Mesothelial cell of epicardium (in vitro differentiated cells): ENCODE data around the gene EIF5A. TPM values are rescaled to one million over a fixed set of nuclear protein-coding genes. Genes with fewer than 3 reads are reported as not detected.
"Not testable (repeated sequence)": the region's sequence is repeated elsewhere in the genome, so short reads cannot be mapped to it uniquely, and the experiment has no call there.

Experiments
- DNase-seq, 2 experiments: peaks; one replicate each; pipeline ENCODE4 v3.0.0; 2021; ENCODE audit warnings: low spot score in 2 of 2; ENCODE audit not compliant: unreplicated experiment in 2 of 2
- H3K27ac Mint-ChIP-seq: 2 replicates; pipeline ENCODE4 v1.8.0; 2021; ENCODE audit warnings: mixed read lengths
- H3K27me3 Mint-ChIP-seq: 2 replicates; pipeline ENCODE4 v1.8.0; 2021; ENCODE audit warnings: low read depth, mixed read lengths
- H3K36me3 Mint-ChIP-seq: 2 replicates; pipeline ENCODE4 v1.8.0; 2021; ENCODE audit warnings: mixed read lengths
- H3K4me1 Mint-ChIP-seq: 2 replicates; pipeline ENCODE4 v1.8.0; 2021; ENCODE audit warnings: mixed read lengths
- H3K4me3 Mint-ChIP-seq: 2 replicates; pipeline ENCODE4 v1.8.0; 2021; ENCODE audit warnings: mild to moderate bottlenecking, moderate library complexity, mixed read lengths
- H3K9me3 Mint-ChIP-seq: 2 replicates; pipeline ENCODE4 v1.8.0; 2021; ENCODE audit warnings: mixed read lengths
- total RNA-seq: library from RNA; stranded (reverse); gene quantifications from 3 replicates; pipeline ENCODE4 v1.2.1, GENCODE V29; 2021
- TF ChIP-seq, protein P1 (sequence below): fragments of 200-600 bp; sonication (generic); IDR thresholded peaks from one replicate; pipeline ENCODE4 v1.5.0; 2021; ENCODE audit warnings: antibody characterized with exemption; ENCODE audit not compliant: unreplicated experiment

The EIF5A gene
- total RNA-seq, 1 donor from 2014 or later: 265 TPM

DNA sequence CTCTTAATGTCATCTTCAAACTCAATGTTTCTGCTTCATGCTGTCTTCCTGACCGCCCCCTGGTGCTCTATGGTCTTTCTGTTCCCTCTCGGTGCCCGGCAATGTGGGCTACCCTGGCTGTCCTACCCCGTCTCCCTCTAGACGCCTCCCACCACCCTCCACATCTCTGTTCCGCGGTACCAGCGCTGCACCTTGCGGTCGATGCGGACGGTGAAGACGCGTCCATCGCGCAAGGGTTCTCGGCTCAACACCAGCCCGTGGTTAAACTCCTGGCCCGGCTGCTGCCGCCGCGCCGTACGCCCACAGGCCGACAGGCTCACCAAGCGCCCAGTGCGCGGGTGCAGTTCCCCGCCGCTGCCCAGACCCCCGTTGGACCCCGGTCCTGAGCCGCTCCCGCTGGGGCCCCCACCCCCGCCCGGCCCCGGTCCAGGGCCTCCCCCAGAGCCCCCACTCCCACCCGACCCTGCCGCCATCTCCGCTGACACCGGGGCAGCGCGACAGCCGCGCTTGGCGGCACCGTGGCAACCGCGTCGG is 21.5 kb downstream of the EIF5A start, which contains the start of gene NEURL4:
Gene NEURL4, minus strand, starts transcription at position 496 of the 534 bp plus-strand sequence. Its CDS starts 23 bp downstream, at position 473.
- TF ChIP-seq, protein P1, sequence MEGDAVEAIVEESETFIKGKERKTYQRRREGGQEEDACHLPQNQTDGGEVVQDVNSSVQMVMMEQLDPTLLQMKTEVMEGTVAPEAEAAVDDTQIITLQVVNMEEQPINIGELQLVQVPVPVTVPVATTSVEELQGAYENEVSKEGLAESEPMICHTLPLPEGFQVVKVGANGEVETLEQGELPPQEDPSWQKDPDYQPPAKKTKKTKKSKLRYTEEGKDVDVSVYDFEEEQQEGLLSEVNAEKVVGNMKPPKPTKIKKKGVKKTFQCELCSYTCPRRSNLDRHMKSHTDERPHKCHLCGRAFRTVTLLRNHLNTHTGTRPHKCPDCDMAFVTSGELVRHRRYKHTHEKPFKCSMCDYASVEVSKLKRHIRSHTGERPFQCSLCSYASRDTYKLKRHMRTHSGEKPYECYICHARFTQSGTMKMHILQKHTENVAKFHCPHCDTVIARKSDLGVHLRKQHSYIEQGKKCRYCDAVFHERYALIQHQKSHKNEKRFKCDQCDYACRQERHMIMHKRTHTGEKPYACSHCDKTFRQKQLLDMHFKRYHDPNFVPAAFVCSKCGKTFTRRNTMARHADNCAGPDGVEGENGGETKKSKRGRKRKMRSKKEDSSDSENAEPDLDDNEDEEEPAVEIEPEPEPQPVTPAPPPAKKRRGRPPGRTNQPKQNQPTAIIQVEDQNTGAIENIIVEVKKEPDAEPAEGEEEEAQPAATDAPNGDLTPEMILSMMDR: no peak
- H3K36me3 Mint-ChIP-seq: peaks cover 6% of the 10 kb centered on the region
- peak within 1 kb of the TSS; percentile 89 for H3K4me3 Mint-ChIP-seq
- H3K9me3 Mint-ChIP-seq: no peaks in the 10 kb centered on the region
- peaks cover 31% of the 10 kb centered on the region for H3K4me1 Mint-ChIP-seq
- H3K27ac Mint-ChIP-seq: peak within 1 kb of the TSS; percentile 97
- H3K27me3 Mint-ChIP-seq: no peaks in the 10 kb centered on the region
- DNase-seq: no peak

DNA sequence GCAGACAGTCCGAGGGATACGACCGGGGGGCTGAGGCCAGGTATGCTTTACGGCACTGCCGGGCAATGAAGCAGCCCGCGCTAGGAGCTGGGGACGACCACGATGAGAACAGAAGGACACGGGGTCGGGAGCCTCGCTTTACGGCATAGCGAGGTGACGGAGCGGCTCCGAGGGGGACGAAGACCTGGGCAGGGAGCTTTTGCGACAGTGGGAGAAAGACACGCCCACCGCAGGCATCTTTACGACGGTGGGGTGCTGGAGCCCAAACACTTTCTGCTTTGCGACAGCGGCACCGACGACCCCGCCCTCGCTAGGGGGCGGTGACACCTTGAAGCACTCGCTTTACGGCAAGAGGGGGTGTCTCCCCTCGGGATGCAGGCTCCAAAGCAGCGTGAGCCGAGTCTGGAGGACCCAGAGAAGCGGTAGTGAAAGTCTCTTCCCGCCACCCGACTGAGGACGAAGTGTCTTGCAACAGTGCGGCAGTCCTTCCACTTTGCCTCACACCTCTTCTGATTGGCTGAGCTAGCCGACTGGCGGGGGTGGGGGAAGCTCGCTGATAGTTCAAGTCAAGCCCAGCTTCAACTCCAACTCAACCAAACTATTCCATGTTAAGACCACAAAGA is 22.1 kb downstream of the EIF5A start:
- Mint-ChIP-seq H3K9me3 (no peaks in the 10 kb centered on the region), H3K4me3 (peak overlapping the region; percentile 89), H3K4me1 (peaks cover 31% of the 10 kb centered on the region), H3K36me3 (peaks cover 2% of the 10 kb centered on the region), H3K27ac (peak overlapping the region; percentile 97), H3K27me3 (no peaks in the 10 kb centered on the region)
- TF ChIP-seq, protein P1: peak; percentile 27
- DNase-seq: peak; percentile 94 to 96

DNA sequence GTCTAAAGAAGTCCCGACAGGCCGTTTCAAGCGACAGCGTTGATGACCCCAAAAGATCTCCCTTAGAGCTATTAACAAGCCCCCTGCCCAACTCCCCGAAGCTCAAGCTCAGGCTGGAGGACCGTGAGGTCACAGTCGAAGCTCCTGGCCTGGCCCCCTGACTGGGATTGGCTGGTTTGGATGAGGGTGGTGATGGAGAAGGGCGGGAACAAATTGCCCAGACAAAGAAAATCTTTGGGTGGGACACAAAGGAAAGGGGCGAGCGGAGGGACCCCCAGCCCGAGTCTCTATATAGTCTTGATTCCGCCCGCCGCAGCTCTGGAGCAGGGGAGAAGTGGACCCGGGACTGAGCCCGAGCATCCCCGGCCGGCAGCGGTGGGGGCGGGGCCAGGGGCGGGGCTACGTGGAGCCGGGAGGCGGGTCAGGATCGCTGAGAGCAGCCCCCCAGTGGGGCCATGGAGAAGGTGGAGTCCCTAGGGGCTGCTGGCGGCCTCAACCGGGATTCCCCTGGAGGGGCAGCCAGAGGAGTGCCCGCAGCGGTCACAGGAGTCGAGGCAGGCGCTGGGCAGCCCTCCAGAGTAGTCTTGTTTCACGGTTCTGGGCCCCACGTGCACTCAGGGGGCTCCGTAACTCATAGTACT is 22.7 kb downstream of the EIF5A start:
- H3K4me3 Mint-ChIP-seq: peak overlapping the region; percentile 89
- H3K36me3 Mint-ChIP-seq: peaks cover 2% of the 10 kb centered on the region
- H3K4me1 Mint-ChIP-seq: peaks cover 31% of the 10 kb centered on the region
- no peaks in the 10 kb centered on the region for H3K27me3 Mint-ChIP-seq
- TF ChIP-seq, protein P1: no peak
- H3K27ac Mint-ChIP-seq: peak overlapping the region; percentile 97
- DNase-seq: peak; percentile 67 to 79
- no peaks in the 10 kb centered on the region for H3K9me3 Mint-ChIP-seq

DNA sequence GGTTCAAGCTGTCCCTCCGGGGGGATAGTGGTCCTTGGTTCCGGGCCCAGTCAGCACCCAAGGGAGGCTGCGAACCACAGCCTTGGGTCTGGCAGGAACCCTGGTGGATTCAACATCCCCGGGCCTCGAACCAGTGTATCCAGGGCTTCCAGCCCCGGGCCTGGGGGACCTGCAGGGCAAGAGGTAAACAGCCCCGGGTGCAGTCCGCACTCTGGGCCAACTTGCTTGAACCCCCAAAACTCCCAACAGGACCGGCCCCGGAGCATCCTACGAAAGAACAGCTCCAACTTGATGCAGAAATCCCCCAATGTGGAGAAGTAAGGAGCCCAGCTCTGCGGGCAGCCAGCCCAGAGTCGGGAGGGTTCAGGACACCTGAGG is 23.2 kb downstream of the EIF5A start:
- no peaks in the 10 kb centered on the region for H3K9me3 Mint-ChIP-seq
- TF ChIP-seq, protein P1: no peak
- peak overlapping the region; percentile 89 for H3K4me3 Mint-ChIP-seq
- no peaks in the 10 kb centered on the region for H3K36me3 Mint-ChIP-seq
- H3K27ac Mint-ChIP-seq: peak overlapping the region; percentile 97
- DNase-seq: no peak
- peaks cover 31% of the 10 kb centered on the region for H3K4me1 Mint-ChIP-seq
- H3K27me3 Mint-ChIP-seq: no peaks in the 10 kb centered on the region

DNA sequence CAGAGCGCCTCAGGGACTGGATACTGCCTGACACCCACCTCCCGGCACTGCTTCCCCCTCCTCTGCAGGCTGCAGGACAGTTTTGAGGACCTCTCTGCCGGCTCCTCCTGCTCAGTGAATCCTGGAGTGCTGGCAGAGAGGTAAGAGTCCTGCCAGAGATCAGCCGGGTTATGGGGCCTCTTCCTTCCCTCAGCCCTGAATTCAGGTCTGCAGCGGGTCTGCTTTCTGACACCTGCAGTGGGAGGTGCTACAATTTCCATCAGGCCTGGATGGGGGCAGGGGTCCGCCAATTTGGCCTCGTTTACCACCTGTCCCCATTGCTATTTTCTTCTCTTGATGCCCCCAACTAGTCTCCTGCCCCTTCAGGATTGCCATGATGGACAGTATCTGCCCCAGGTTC is 24.7 kb downstream of the EIF5A start:
- peak overlapping the region; percentile 83 for H3K27ac Mint-ChIP-seq
- H3K4me1 Mint-ChIP-seq: peaks cover 31% of the 10 kb centered on the region
- H3K4me3 Mint-ChIP-seq: peak overlapping the region; percentile 46
- H3K36me3 Mint-ChIP-seq: no peaks in the 10 kb centered on the region
- DNase-seq: no peak
- TF ChIP-seq, protein P1: no peak
- no peaks in the 10 kb centered on the region for H3K27me3 Mint-ChIP-seq
- H3K9me3 Mint-ChIP-seq: no peaks in the 10 kb centered on the region

DNA sequence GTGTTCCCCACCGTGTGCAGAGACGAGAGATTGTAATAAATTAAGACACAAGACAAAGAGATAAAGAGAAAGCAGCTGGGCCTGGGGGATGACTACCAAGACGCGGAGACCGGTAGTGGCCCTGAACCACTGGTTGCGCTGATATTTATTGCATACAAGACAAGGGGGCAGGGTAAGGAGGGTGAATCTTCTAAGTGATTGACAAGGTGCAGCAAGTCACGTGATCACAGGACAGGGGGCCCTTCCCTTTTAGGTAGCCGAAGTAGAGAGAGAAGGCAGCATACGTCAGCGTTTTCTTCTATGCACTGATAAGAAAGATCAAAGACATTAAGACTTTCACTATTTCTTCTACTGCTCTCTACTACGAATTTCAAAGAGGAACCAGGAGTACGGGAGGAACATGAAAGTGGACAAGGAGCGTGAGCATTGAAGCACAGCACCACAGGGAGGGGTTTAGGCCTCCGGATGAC is 25.2 kb downstream of the EIF5A start:
- Mint-ChIP-seq H3K4me3 (peak overlapping the region; percentile 46), H3K27ac (peak overlapping the region; percentile 83)

More for the DNA sequence above, 25.2 kb downstream of the EIF5A start:
- not testable (repeated sequence) for H3K36me3 Mint-ChIP-seq, DNase-seq, H3K9me3 Mint-ChIP-seq, H3K27me3 Mint-ChIP-seq
- H3K4me1 Mint-ChIP-seq: peaks cover 31% of the 10 kb centered on the region
